HepG2 (cell line): ENCODE results near the gene PPP1R9B. TPM values are rescaled to one million over a fixed set of nuclear protein-coding genes. Genes with fewer than 3 reads are reported as not detected.

Experiments
- ATF7 ChIP-seq, 2 experiments: fragments of 450-650 bp in 1 of 2; sonication (generic) in 1 of 2; formaldehyde crosslinking in 1 of 2; IDR thresholded peaks; 2 replicates each; pipeline versions ENCODE4 v1.4.0 to v1.6.1; 2016 to 2020; ENCODE audit warnings: antibody characterized with exemption in 1 of 2, mild to moderate bottlenecking in 1 of 2, missing genetic modification reagents in 1 of 2
- BATF2 ChIP-seq: sonication (generic); formaldehyde crosslinking; IDR thresholded peaks from 2 replicates; pipeline ENCODE4 v1.8.0; 2022; ENCODE audit warnings: mild to moderate bottlenecking, missing genetic modification reagents, moderate library complexity
- GFI1 ChIP-seq: sonication (generic); formaldehyde crosslinking; IDR thresholded peaks from 2 replicates; pipeline ENCODE4 v1.5.0; 2020; ENCODE audit warnings: missing genetic modification reagents, mild to moderate bottlenecking, borderline replicate concordance
- GPN1 ChIP-seq: sonication (generic); formaldehyde crosslinking; IDR thresholded peaks from 2 replicates; pipeline ENCODE4 v1.5.1; 2020; ENCODE audit warnings: missing genetic modification reagents, borderline replicate concordance
- HNRNPH1 ChIP-seq: fragments of 200-400 bp; formaldehyde crosslinking; optimal IDR thresholded peaks from 2 replicates; pipeline ENCODE3; 2017; ENCODE audit warnings: mild to moderate bottlenecking, low read depth, low read length
- ISX ChIP-seq: sonication (generic); formaldehyde crosslinking; conservative IDR thresholded peaks from 2 replicates; pipeline ENCODE4 v1.5.0; 2020; ENCODE audit warnings: missing genetic modification reagents
- MAF1 ChIP-seq: sonication (generic); formaldehyde crosslinking; IDR thresholded peaks from 2 replicates; pipeline ENCODE4 v1.5.0; 2020; ENCODE audit warnings: missing genetic modification reagents, borderline replicate concordance
- MED1 ChIP-seq: sonication (generic); formaldehyde crosslinking; IDR thresholded peaks from 2 replicates; pipeline ENCODE4 v1.4.0; 2020; ENCODE audit warnings: missing genetic modification reagents
- MXD3 ChIP-seq: IDR thresholded peaks from 2 replicates; pipeline ENCODE4 v1.6.1; 2016; ENCODE audit warnings: mild to moderate bottlenecking, missing biosample characterization, missing genetic modification reagents
- MXI1 ChIP-seq: IDR thresholded peaks from 3 replicates; pipeline ENCODE4 v1.6.1; 2012; ENCODE audit warnings: low read depth, low read length, inconsistent platforms, borderline replicate concordance
- RARG ChIP-seq: sonication (generic); formaldehyde crosslinking; IDR thresholded peaks from 2 replicates; pipeline ENCODE4 v1.4.0; 2020; ENCODE audit warnings: low read depth, mild to moderate bottlenecking, missing genetic modification reagents
- RFXANK ChIP-seq: IDR thresholded peaks from 2 replicates; pipeline ENCODE4 v1.6.1; 2016
- SOX6 ChIP-seq, 2 experiments: fragments of 450-650 bp in 1 of 2; sonication (generic) in 1 of 2; formaldehyde crosslinking in 1 of 2; IDR thresholded peaks; 2 replicates each; pipeline versions ENCODE4 v1.4.0 to v1.6.1; 2017 to 2020; ENCODE audit warnings: antibody characterized with exemption in 1 of 2, mild to moderate bottlenecking in 1 of 2, missing genetic modification reagents in 1 of 2
- SP1 ChIP-seq, 2 experiments: fragments of 450-650 bp in 1 of 2; sonication (generic) in 1 of 2; formaldehyde crosslinking in 1 of 2; IDR thresholded peaks; 2 replicates each; pipeline versions ENCODE4 v1.4.0 to v1.6.1; 2016 to 2020; ENCODE audit warnings: missing genetic modification reagents in 1 of 2
- WIZ ChIP-seq: sonication (generic); formaldehyde crosslinking; IDR thresholded peaks from 2 replicates; pipeline ENCODE4 v1.5.1; 2020; ENCODE audit warnings: mild to moderate bottlenecking, missing genetic modification reagents
- ZBTB39 ChIP-seq: sonication (generic); formaldehyde crosslinking; IDR thresholded peaks from 2 replicates; pipeline ENCODE4 v1.5.0; 2020; ENCODE audit warnings: missing genetic modification reagents
- ZBTB44 ChIP-seq: sonication (generic); formaldehyde crosslinking; IDR thresholded peaks from 2 replicates; pipeline ENCODE4 v1.4.0; 2020; ENCODE audit warnings: missing genetic modification reagents
- ZBTB7A ChIP-seq: sonication (generic); formaldehyde crosslinking; IDR thresholded peaks from 2 replicates; pipeline ENCODE4 v1.8.0; 2022; ENCODE audit warnings: mild to moderate bottlenecking, missing genetic modification reagents
- ZNF143 ChIP-seq: sonication (generic); formaldehyde crosslinking; IDR thresholded peaks from 2 replicates; pipeline ENCODE4 v1.4.0; 2020; ENCODE audit warnings: missing genetic modification reagents
- ZNF557 ChIP-seq: sonication (generic); formaldehyde crosslinking; IDR thresholded peaks from 2 replicates; pipeline ENCODE4 v1.4.0; 2020; ENCODE audit warnings: missing genetic modification reagents
- ZNF563 ChIP-seq: sonication (generic); formaldehyde crosslinking; IDR thresholded peaks from 2 replicates; pipeline ENCODE4 v1.8.0; 2022; ENCODE audit warnings: mild to moderate bottlenecking, moderate library complexity, missing genetic modification reagents
- ZNF652 ChIP-seq: IDR thresholded peaks from 2 replicates; pipeline ENCODE4 v1.6.1; 2016; ENCODE audit warnings: low read depth, borderline replicate concordance
- ZNF883 ChIP-seq: sonication (generic); formaldehyde crosslinking; IDR thresholded peaks from 2 replicates; pipeline ENCODE4 v1.5.1; 2020; ENCODE audit warnings: mild to moderate bottlenecking, missing genetic modification reagents; ENCODE audit errors: not compliant biosample characterization
- polyA plus RNA-seq, 8 experiments: library from polyadenylated mRNA; depleted of rRNA in 3 of 8; stranded (reverse) in 7 of 8; unstranded in 1 of 8; fragments of >200 nt; fragmentation: Illumina TruSeq in 4 of 8; extraction: Trizol in 4 of 8; gene quantifications; 2 replicates each; pipeline versions ENCODE4 v1.2.1 to v1.2.3, GENCODE V29; 2011 to 2016; ENCODE audit warnings: low read depth in 4 of 8, missing spikeins in 1 of 8, mixed read lengths in 1 of 8; ENCODE audit not compliant: insufficient read depth in 1 of 8
- total RNA-seq, 5 experiments: library from RNA; depleted of rRNA; stranded (reverse); fragments of >200 nt; fragmentation: Illumina TruSeq; extraction: Trizol; gene quantifications; 2 replicates each; pipeline ENCODE4 v1.2.3, GENCODE V29; 2016; ENCODE audit warnings: low read depth in 1 of 5

Gene PPP1R9B
- total and polyA plus RNA-seq, 2 of the 13 experiments (the other 11 are each of a cell fraction or from before 2014, with no cell fraction given), result 9.4 to 15.8 TPM

- TF ChIP-seq ZBTB44 (CRISPR knock-in tag), result peak; percentile 46; the same call in 1 of the 2 replicates
- TF ChIP-seq ZNF563 (CRISPR knock-in tag), result no peak; the same call in 1 of the 2 replicates
- peak; percentile 94 for TF ChIP-seq MXD3 (CRISPR knock-in tag)
- peak; percentile 90 for TF ChIP-seq RFXANK (CRISPR knock-in tag)
- TF ChIP-seq ISX (CRISPR knock-in tag), result no peak
- 0 out of 2 replicates have a peak, but pooled peaks have one; percentile 31 for TF ChIP-seq GFI1 (CRISPR knock-in tag)
- no peak for TF ChIP-seq SOX6 (IDR thresholded peaks at IDR 0.05)
- TF ChIP-seq SOX6 (CRISPR knock-in tag; IDR thresholded peaks at IDR 0.05), result peak; percentile 74
- no peak for TF ChIP-seq ZNF143 (CRISPR knock-in tag)
- TF ChIP-seq SP1 (IDR thresholded peaks at IDR 0.05), result peak; percentile 85
- peak; percentile 100 for TF ChIP-seq SP1 (CRISPR knock-in tag; IDR thresholded peaks at IDR 0.05)
- no peak for TF ChIP-seq MED1
- TF ChIP-seq ZNF883 (CRISPR knock-in tag), result no peak
- TF ChIP-seq ZNF557, result no peak
- TF ChIP-seq BATF2 (CRISPR knock-in tag), result peak; percentile 88
- no peak for TF ChIP-seq HNRNPH1
- no peak for TF ChIP-seq ATF7 (IDR thresholded peaks at IDR 0.05)
- TF ChIP-seq ATF7 (CRISPR knock-in tag; IDR thresholded peaks at IDR 0.05), result no peak
- TF ChIP-seq ZBTB7A (CRISPR knock-in tag), result peak; percentile 36; the same call in 1 of the 2 replicates
- 0 out of 2 replicates have a peak, but pooled peaks have one; percentile 39 for TF ChIP-seq MAF1
- TF ChIP-seq MXI1, result peak; percentile 74; the same call in 1 of the 3 replicates
- TF ChIP-seq ZNF652 (CRISPR knock-in tag), result peak; percentile 99
- TF ChIP-seq ZBTB39 (CRISPR knock-in tag), result peak; percentile 90
- TF ChIP-seq GPN1 (CRISPR knock-in tag), result peak; percentile 70; the same call in 1 of the 2 replicates
- peak; percentile 76 for TF ChIP-seq WIZ (CRISPR knock-in tag)
- no peak for TF ChIP-seq RARG (CRISPR knock-in tag)
Observed at GRCh38 chr17:50094753-50095619, 55.5 kb downstream of the PPP1R9B start, which contains the start of gene PDK2 (continued).
